GOT3 (cell line): Measurements from ENCODE around the gene TRAPPC1.
"Not testable (repeated sequence)": the region's sequence is repeated elsewhere in the genome, so short reads cannot be mapped to it uniquely, and the experiment has no call there.

ENCODE experiments used
- DNase-seq: peaks from one replicate; lab custom pipeline; 2025; ENCODE audit warnings: mixed read lengths; lab: John Stamatoyannopoulos, UW

The TRAPPC1 gene

GRCh38 chr17:7931709-7932482 is at the start of gene TRAPPC1, which contains the start of gene CNTROB:
Gene TRAPPC1 (minus strand): TSS chr17:7931946. CDS start chr17:7931829, 117 bp downstream.
Gene CNTROB (plus strand): TSS chr17:7932206. CDS start chr17:7933080, 874 bp downstream.
- DNase-seq: peak; percentile 97

DNA sequence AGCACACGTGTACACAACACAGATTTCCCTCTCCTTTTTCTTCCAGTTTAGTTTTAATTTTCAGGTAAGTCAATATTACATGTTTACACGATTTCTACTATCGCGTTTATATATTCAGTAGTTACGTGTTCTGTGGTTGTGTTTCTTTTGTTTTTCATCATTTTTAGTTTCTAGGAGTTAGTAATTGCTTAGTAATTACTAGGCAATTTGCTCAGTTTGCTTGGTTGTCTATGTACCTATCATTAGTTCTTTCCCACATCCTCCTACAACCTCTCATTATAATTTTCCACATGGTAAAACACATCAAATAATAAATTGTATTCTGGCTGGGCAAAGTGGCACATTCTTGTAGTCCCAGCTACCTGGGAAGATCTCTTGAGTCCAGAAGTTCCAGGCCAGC is 46.1 kb upstream of the TRAPPC1 start:
- no peak for DNase-seq

- DNase-seq: no peak
Measured at GRCh38 chr17:7977039-7977438, 45.3 kb upstream of the TRAPPC1 start.

- DNase-seq: no peak
Measured at GRCh38 chr17:7974638-7975131, 42.9 kb upstream of the TRAPPC1 start.

GRCh38 chr17:7972131-7972785 is 40.5 kb upstream of the TRAPPC1 start:
- no peak for DNase-seq

- no peak for DNase-seq
Measured at GRCh38 chr17:7971651-7972050, 39.9 kb upstream of the TRAPPC1 start.

- no peak for DNase-seq
Measured at GRCh38 chr17:7969433-7969832, 37.7 kb upstream of the TRAPPC1 start.

DNA sequence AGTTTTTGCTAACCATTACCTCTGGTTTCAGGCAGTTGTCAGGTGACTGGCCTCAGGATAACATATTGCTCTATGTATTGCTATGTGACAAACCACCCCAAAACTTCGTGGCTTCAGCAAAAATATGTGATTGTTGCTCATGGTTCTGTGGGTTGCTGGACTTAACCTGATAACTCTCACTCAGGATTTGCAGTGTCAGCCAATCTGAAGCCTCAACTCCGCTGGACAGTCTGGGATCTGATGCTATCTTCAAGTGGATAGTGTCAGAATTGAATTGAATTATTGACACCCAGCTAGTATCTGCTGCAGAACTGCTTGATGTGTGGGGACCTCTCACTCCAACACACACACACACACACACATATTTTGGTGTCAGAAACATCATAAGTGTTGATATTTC is 36.0 kb upstream of the TRAPPC1 start:
- no peak for DNase-seq

- DNase-seq: no peak
Measured at GRCh38 chr17:7961421-7961820, 29.7 kb upstream of the TRAPPC1 start.

- no peak for DNase-seq
Measured at GRCh38 chr17:7959503-7960253, 27.9 kb upstream of the TRAPPC1 start.

- no peak for DNase-seq
Measured at GRCh38 chr17:7956228-7956965, 24.7 kb upstream of the TRAPPC1 start.

GRCh38 chr17:7955414-7956227 is 23.9 kb upstream of the TRAPPC1 start:
- no peak for DNase-seq

GRCh38 chr17:7953266-7953665 is 21.5 kb upstream of the TRAPPC1 start:
- not testable (repeated sequence) for DNase-seq

GRCh38 chr17:7951143-7951792 is 19.5 kb upstream of the TRAPPC1 start:
- DNase-seq: no peak

GRCh38 chr17:7950578-7950977 is 18.8 kb upstream of the TRAPPC1 start:
- no peak for DNase-seq

DNA sequence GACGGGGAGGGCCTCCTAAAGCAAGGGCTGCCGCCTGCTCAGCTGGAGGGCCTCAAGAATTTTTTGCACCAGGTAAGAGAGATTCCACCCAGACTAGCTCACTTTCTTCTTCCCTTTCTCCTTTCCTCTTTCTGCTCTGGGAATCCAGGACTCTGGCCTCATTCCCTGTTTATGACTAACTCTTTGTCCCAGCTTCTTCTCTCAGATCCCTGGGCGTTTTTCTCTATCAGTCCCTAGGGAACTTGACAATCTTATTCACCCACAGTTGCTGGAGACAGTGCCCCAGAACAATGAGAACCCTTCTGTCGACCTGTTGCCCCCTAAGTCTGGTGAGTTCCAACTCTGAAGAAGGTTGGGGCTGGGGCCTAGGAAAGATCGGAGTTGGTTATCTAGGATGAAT is 15.9 kb upstream of the TRAPPC1 start:
- DNase-seq: no peak

DNA sequence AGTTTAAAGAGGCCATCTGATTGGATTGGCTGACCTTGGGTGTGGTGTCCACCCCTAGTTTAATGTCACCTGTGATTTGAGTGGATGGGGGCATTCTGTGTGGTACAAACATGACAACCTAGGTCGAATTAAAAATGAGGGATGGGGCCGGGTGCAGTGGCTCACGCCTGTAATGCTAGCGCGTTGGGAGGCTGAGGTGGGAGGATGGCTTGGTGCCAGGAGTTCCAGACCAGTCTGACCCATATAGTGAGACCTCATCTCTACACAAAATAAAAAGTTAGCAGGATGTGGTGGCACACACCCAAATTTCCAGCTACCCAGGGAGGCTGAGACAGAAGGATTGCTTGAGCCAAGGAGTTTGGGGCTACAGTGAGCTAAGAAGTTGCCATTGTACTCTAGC is 14.7 kb upstream of the TRAPPC1 start:
- DNase-seq: no peak

GRCh38 chr17:7945651-7946050 is 13.9 kb upstream of the TRAPPC1 start:
- DNase-seq: no peak

DNA sequence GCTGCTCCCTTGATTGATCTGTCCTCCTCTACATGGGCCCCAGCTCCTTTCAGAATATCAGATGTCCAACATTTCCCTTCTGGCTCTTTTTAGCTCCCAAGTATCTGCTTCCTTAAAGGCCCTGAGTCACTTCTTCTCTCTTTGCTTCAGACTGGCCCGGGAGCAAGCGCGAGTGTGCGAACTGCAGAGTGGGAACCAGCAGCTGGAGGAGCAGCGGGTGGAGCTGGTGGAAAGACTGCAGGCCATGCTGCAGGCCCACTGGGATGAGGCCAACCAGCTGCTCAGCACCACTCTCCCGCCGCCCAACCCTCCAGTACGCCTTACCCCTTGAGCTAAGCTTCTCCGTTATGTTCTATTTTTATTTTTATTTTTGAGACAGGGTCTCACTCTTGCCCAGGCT is 12.6 kb upstream of the TRAPPC1 start:
- no peak for DNase-seq

GRCh38 chr17:7943291-7943690 is 11.5 kb upstream of the TRAPPC1 start:
- DNase-seq: no peak
